ENCODE measurements around the gene PDCD4.

The PDCD4 gene

GRCh38 chr10:110871298-110872084, at the start of gene PDCD4:
Gene PDCD4, plus strand, starts transcription at chr10:110871928. Its CDS starts 4,100 bp downstream, at chr10:110876028.
- no peak for TF ChIP-seq EZH2phosphoT487 (IDR thresholded peaks at IDR 0.05; ENCODE audit: borderline replicate concordance, low read length)
- TF ChIP-seq CTCF (IDR thresholded peaks at IDR 0.05; ENCODE audit: low read depth, low read length, poor library complexity, severe bottlenecking), result no peak
- H3K27me3 ChIP-seq (ENCODE audit: control insufficient read depth, low read length), result no peaks in the 10 kb centered on the region
- peak within 1 kb of the TSS; percentile 85 for H3K4me2 ChIP-seq (ENCODE audit: low read length)
- peaks cover 28% of the 10 kb centered on the region for H3K36me3 ChIP-seq (ENCODE audit: control insufficient read depth, low read length)
- peaks cover 15% of the 10 kb centered on the region for H3F3A ChIP-seq (ENCODE audit: control insufficient read depth, insufficient read depth)
- H3K4me3 ChIP-seq (ENCODE audit: low read length), result peak within 1 kb of the TSS; percentile 89
- no peaks in the 10 kb centered on the region for H4K20me1 ChIP-seq (ENCODE audit: control insufficient read depth, insufficient read depth, low read depth, low read length)
- H3K9me2 ChIP-seq (replicated peaks; ENCODE audit: control insufficient read depth, low read length), result no peaks in the 10 kb centered on the region
- no peaks in the 10 kb centered on the region for H3K9me3 ChIP-seq (ENCODE audit: control insufficient read depth, insufficient read depth, low read length)
- peaks cover 72% of the 10 kb centered on the region for H3K4me1 ChIP-seq (ENCODE audit: control insufficient read depth, low read length)
- peaks cover 53% of the 10 kb centered on the region for H3K79me2 ChIP-seq (ENCODE audit: control insufficient read depth, low read length)
- H3K27ac ChIP-seq (ENCODE audit: low read depth, low read length), result peak within 1 kb of the TSS; percentile 77

GRCh38 chr10:110822035-110822711, 49.6 kb upstream of the PDCD4 start:
- Histone ChIP-seq H3K4me2 (ENCODE audit: low read length) (no peak overlapping the region), H4K20me1 (ENCODE audit: control insufficient read depth, insufficient read depth, low read depth, low read length) (no peaks in the 10 kb centered on the region), H3K9me3 (ENCODE audit: control insufficient read depth, insufficient read depth, low read length) (no peaks in the 10 kb centered on the region), H3F3A (ENCODE audit: control insufficient read depth, insufficient read depth) (no peaks in the 10 kb centered on the region), H3K9me2 (replicated peaks; ENCODE audit: control insufficient read depth, low read length) (no peaks in the 10 kb centered on the region), H3K4me3 (ENCODE audit: low read length) (no peak overlapping the region), H3K27me3 (ENCODE audit: control insufficient read depth, low read length) (no peaks in the 10 kb centered on the region), H3K4me1 (ENCODE audit: control insufficient read depth, low read length) (peaks cover 18% of the 10 kb centered on the region), H3K36me3 (ENCODE audit: control insufficient read depth, low read length) (no peaks in the 10 kb centered on the region), H3K27ac (ENCODE audit: low read depth, low read length) (no peak overlapping the region), H3K79me2 (ENCODE audit: control insufficient read depth, low read length) (no peaks in the 10 kb centered on the region)
- no peak for TF ChIP-seq CTCF (IDR thresholded peaks at IDR 0.05; ENCODE audit: low read depth, low read length, poor library complexity, severe bottlenecking)
- TF ChIP-seq EZH2phosphoT487 (IDR thresholded peaks at IDR 0.05; ENCODE audit: borderline replicate concordance, low read length), result no peak

GRCh38 chr10:110822712-110823311, 48.9 kb upstream of the PDCD4 start:
- no peak overlapping the region for H3K4me3 ChIP-seq (ENCODE audit: low read length)

More at GRCh38 chr10:110822712-110823311, 48.9 kb upstream of the PDCD4 start:
- no peak for TF ChIP-seq CTCF (IDR thresholded peaks at IDR 0.05; ENCODE audit: low read depth, low read length, poor library complexity, severe bottlenecking)
- no peak for TF ChIP-seq EZH2phosphoT487 (IDR thresholded peaks at IDR 0.05; ENCODE audit: borderline replicate concordance, low read length)
- H3K27me3 ChIP-seq (ENCODE audit: control insufficient read depth, low read length), result no peaks in the 10 kb centered on the region
- no peak overlapping the region for H3K4me2 ChIP-seq (ENCODE audit: low read length)
- H3K9me2 ChIP-seq (replicated peaks; ENCODE audit: control insufficient read depth, low read length), result no peaks in the 10 kb centered on the region
- peaks cover 18% of the 10 kb centered on the region for H3K4me1 ChIP-seq (ENCODE audit: control insufficient read depth, low read length)
- no peaks in the 10 kb centered on the region for H3K36me3 ChIP-seq (ENCODE audit: control insufficient read depth, low read length)
- no peaks in the 10 kb centered on the region for H3F3A ChIP-seq (ENCODE audit: control insufficient read depth, insufficient read depth)
- H4K20me1 ChIP-seq (ENCODE audit: control insufficient read depth, insufficient read depth, low read depth, low read length), result no peaks in the 10 kb centered on the region
- H3K9me3 ChIP-seq (ENCODE audit: control insufficient read depth, insufficient read depth, low read length), result no peaks in the 10 kb centered on the region
- H3K79me2 ChIP-seq (ENCODE audit: control insufficient read depth, low read length), result no peaks in the 10 kb centered on the region
- no peak overlapping the region for H3K27ac ChIP-seq (ENCODE audit: low read depth, low read length)

Data from DOHH2 (cell line).